ENCODE results near the gene GRK3.

DNA sequence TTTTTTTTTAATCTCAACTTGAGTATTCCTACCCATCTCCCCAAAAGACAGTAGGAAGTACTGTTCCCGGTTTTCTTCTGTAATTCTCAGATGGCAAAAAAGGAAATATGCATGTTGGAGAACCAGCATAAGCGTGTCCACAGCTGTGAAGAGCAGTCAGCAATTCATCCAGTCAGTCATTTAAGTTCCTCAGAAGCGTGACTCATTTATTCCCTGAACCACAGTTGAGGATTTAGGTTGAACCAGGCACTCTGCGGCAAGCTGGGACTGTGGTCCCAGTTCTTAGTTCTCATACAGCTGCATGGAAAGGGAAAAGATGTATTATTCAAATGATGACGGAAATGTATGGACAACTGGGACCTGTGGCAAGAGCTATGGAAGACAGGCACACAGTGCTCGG, 116.5 kb downstream of the GRK3 start:
- TF ChIP-seq, protein P1, sequence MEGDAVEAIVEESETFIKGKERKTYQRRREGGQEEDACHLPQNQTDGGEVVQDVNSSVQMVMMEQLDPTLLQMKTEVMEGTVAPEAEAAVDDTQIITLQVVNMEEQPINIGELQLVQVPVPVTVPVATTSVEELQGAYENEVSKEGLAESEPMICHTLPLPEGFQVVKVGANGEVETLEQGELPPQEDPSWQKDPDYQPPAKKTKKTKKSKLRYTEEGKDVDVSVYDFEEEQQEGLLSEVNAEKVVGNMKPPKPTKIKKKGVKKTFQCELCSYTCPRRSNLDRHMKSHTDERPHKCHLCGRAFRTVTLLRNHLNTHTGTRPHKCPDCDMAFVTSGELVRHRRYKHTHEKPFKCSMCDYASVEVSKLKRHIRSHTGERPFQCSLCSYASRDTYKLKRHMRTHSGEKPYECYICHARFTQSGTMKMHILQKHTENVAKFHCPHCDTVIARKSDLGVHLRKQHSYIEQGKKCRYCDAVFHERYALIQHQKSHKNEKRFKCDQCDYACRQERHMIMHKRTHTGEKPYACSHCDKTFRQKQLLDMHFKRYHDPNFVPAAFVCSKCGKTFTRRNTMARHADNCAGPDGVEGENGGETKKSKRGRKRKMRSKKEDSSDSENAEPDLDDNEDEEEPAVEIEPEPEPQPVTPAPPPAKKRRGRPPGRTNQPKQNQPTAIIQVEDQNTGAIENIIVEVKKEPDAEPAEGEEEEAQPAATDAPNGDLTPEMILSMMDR (conservative IDR thresholded peaks at IDR 0.05), result no peak
- no peak for TF ChIP-seq EZH2 (IDR thresholded peaks at IDR 0.05; ENCODE audit: low read depth)
